IMR-90 (cell line): ENCODE results near the gene CGA. TPM values are rescaled to one million over a fixed set of nuclear protein-coding genes. Genes with fewer than 3 reads are reported as not detected.

Experiments
- ATAC-seq: fragments of 200-7000 bp; cut with Tn5 transposase; 2 replicates; pipeline ENCODE4 v1.9.1; 2020; ENCODE audit warnings: low read depth, mild to moderate bottlenecking, moderate library complexity
- Bru-seq: library from RNA; stranded (reverse); fragments of 400-500 nt; gene quantifications from one replicate; lab custom pipeline; 2021; lab: Mats Ljungman, UMichigan
- BruChase-seq, 2 experiments: library from RNA; stranded (reverse); fragments of 400-500 nt; gene quantifications; one replicate each; lab custom pipeline; 2021; lab: Mats Ljungman, UMichigan
- BruUV-seq: library from RNA; stranded (reverse); fragments of 400-500 nt; replicated peaks from 2 replicates; lab custom pipeline; 2021; lab: Mats Ljungman, UMichigan
- CTCF ChIA-PET: fragments of 300-600 bp; formaldehyde crosslinking; extraction: SDS; loops from one replicate; lab custom pipeline; 2021; ENCODE audit warnings: antibody characterized with exemption; lab: Yijun Ruan, JAX
- POLR2A ChIA-PET: fragments of 300-600 bp; sonication (Branson Sonifier 250); formaldehyde crosslinking; loops from one replicate; lab custom pipeline; 2022; ENCODE audit warnings: antibody characterized with exemption; ENCODE audit not compliant: unreplicated experiment; lab: Charles Lee
- DNase-seq: peaks from one replicate; pipeline ENCODE4 v3.0.0; 2013
- H2AFZ ChIP-seq: replicated peaks from 2 replicates; pipeline ENCODE3; 2013; ENCODE audit warnings: low read length, mild to moderate bottlenecking; ENCODE audit not compliant: poor library complexity
- H2AK5ac ChIP-seq: 2 replicates; pipeline ENCODE4 v1.6.1; 2013; ENCODE audit warnings: low read depth, low read length, inconsistent platforms
- H2AK9ac ChIP-seq: replicated peaks from 2 replicates; pipeline ENCODE3; 2013; ENCODE audit warnings: mild to moderate bottlenecking, low read depth, low read length, moderate library complexity; ENCODE audit not compliant: poor library complexity
- H2BK120ac ChIP-seq: 2 replicates; pipeline ENCODE4 v1.6.1; 2013; ENCODE audit warnings: low read depth, low read length, inconsistent platforms
- H2BK15ac ChIP-seq: 3 replicates; pipeline ENCODE4 v1.6.1; 2013; ENCODE audit warnings: low read depth, low read length, inconsistent platforms
- H2BK20ac ChIP-seq: 2 replicates; pipeline ENCODE4 v1.6.1; 2013; ENCODE audit warnings: low read depth, mild to moderate bottlenecking, inconsistent platforms, low read length, moderate library complexity
- H2BK5ac ChIP-seq: 2 replicates; pipeline ENCODE4 v1.6.1; 2013; ENCODE audit warnings: mild to moderate bottlenecking, low read depth, low read length, inconsistent platforms; ENCODE audit not compliant: poor library complexity, severe bottlenecking
- H3K14ac ChIP-seq: replicated peaks from 2 replicates; pipeline ENCODE4 v1.6.1; 2013; ENCODE audit warnings: low read depth, low read length, inconsistent platforms
- H3K18ac ChIP-seq: 2 replicates; pipeline ENCODE4 v1.6.1; 2013; ENCODE audit warnings: low read depth, low read length, control low read depth
- H3K23ac ChIP-seq: 2 replicates; pipeline ENCODE4 v1.6.1; 2013; ENCODE audit warnings: low read depth, low read length, inconsistent platforms
- H3K27ac ChIP-seq: 2 replicates; pipeline ENCODE4 v1.5.1; 2013; ENCODE audit warnings: mild to moderate bottlenecking, control low read depth, low read length; ENCODE audit not compliant: insufficient read depth
- H3K27me3 ChIP-seq: 2 replicates; pipeline ENCODE4 v1.6.1; 2013; ENCODE audit warnings: low read length; ENCODE audit not compliant: control insufficient read depth, insufficient read depth
- H3K36me3 ChIP-seq: 2 replicates; pipeline ENCODE4 v1.6.1; 2013; ENCODE audit warnings: low read length, mixed read lengths; ENCODE audit not compliant: control insufficient read depth, insufficient read depth
- H3K4ac ChIP-seq: 2 replicates; pipeline ENCODE4 v1.6.1; 2013; ENCODE audit warnings: low read depth, low read length, inconsistent platforms
- H3K4me1 ChIP-seq: 2 replicates; pipeline ENCODE4 v1.6.1; 2013; ENCODE audit warnings: low read length, mixed read lengths; ENCODE audit not compliant: control insufficient read depth, insufficient read depth
- H3K4me2 ChIP-seq: 2 replicates; pipeline ENCODE4 v1.6.1; 2013; ENCODE audit warnings: low read depth, mild to moderate bottlenecking, control low read depth, low read length, moderate library complexity
- H3K4me3 ChIP-seq: 2 replicates; pipeline ENCODE4 v1.5.1; 2013; ENCODE audit warnings: low read depth, mild to moderate bottlenecking, control low read depth, low read length, moderate library complexity; ENCODE audit not compliant: insufficient read depth
- H3K56ac ChIP-seq: 2 replicates; pipeline ENCODE4 v1.6.1; 2013; ENCODE audit warnings: low read length, inconsistent platforms; ENCODE audit not compliant: insufficient read depth; ENCODE audit errors: extremely low read depth
- H3K79me1 ChIP-seq, 2 experiments: 2 replicates each; pipeline ENCODE4 v1.6.1; 2013; ENCODE audit warnings: low read length in 2 of 2, inconsistent platforms in 1 of 2, low read depth in 1 of 2
- H3K9ac ChIP-seq: 2 replicates; pipeline ENCODE4 v1.6.1; 2013; ENCODE audit warnings: low read depth, low read length, control low read depth
- H3K9me1 ChIP-seq: 2 replicates; pipeline ENCODE4 v1.6.1; 2013; ENCODE audit warnings: low read length, inconsistent platforms; ENCODE audit not compliant: insufficient read depth
- H3K9me3 ChIP-seq: 2 replicates; pipeline ENCODE4 v1.6.1; 2013; ENCODE audit warnings: low read length; ENCODE audit not compliant: control insufficient read depth, insufficient read depth
- H4K20me1 ChIP-seq: 2 replicates; pipeline ENCODE4 v1.6.1; 2013; ENCODE audit warnings: low read length, inconsistent platforms; ENCODE audit not compliant: insufficient read depth
- H4K5ac ChIP-seq: 2 replicates; pipeline ENCODE4 v1.6.1; 2013; ENCODE audit warnings: mild to moderate bottlenecking, low read depth, low read length, control low read depth
- H4K8ac ChIP-seq, 2 experiments: 2 replicates each; pipeline ENCODE4 v1.6.1; 2013; ENCODE audit warnings: low read depth in 2 of 2, low read length in 2 of 2, control low read depth in 1 of 2, inconsistent platforms in 1 of 2
- H4K91ac ChIP-seq: 2 replicates; pipeline ENCODE4 v1.6.1; 2013; ENCODE audit warnings: low read depth, low read length, inconsistent platforms; ENCODE audit not compliant: insufficient read depth
- BHLHE40 ChIP-seq: fragments of 150-350 bp; IDR thresholded peaks from 2 replicates; pipeline ENCODE4 v1.6.1; 2016; ENCODE audit warnings: mild to moderate bottlenecking, low read depth, low read length
- CEBPB ChIP-seq: IDR thresholded peaks from 2 replicates; pipeline ENCODE4 v1.6.1; 2012; ENCODE audit warnings: low read depth, low read length, improper control_type of control experiment
- CHD1 ChIP-seq: IDR thresholded peaks from 2 replicates; pipeline ENCODE4 v1.6.1; 2012; ENCODE audit warnings: low read depth, low read length, improper control_type of control experiment
- MAFK ChIP-seq: IDR thresholded peaks from 2 replicates; pipeline ENCODE4 v1.6.1; 2012; ENCODE audit warnings: low read depth, low read length, improper control_type of control experiment
- MAZ ChIP-seq: IDR thresholded peaks from 2 replicates; pipeline ENCODE4 v1.6.1; 2012; ENCODE audit warnings: low read depth, mild to moderate bottlenecking, low read length, improper control_type of control experiment, moderate library complexity, borderline replicate concordance
- MXI1 ChIP-seq: IDR thresholded peaks from 2 replicates; pipeline ENCODE4 v1.6.1; 2012; ENCODE audit warnings: low read depth, mild to moderate bottlenecking, low read length, moderate library complexity, borderline replicate concordance
- NFE2L2 ChIP-seq: fragments of 150-350 bp; IDR thresholded peaks from 2 replicates; pipeline ENCODE4 v1.6.1; 2016; ENCODE audit warnings: low read depth, mild to moderate bottlenecking, low read length
- POLR2A ChIP-seq: IDR thresholded peaks from 2 replicates; pipeline ENCODE4 v1.6.1; 2012; ENCODE audit warnings: mild to moderate bottlenecking, low read depth, low read length
- RAD21 ChIP-seq: IDR thresholded peaks from 2 replicates; pipeline ENCODE4 v1.6.1; 2012; ENCODE audit warnings: low read length, improper control_type of control experiment
- RCOR1 ChIP-seq: IDR thresholded peaks from 2 replicates; pipeline ENCODE4 v1.6.1; 2012; ENCODE audit warnings: mild to moderate bottlenecking, low read length, improper control_type of control experiment; ENCODE audit not compliant: insufficient replicate concordance
- RFX5 ChIP-seq: IDR thresholded peaks from 2 replicates; pipeline ENCODE4 v1.8.0; 2012; ENCODE audit warnings: low read depth, mild to moderate bottlenecking, low read length, moderate library complexity
- SMC3 ChIP-seq: fragments of 150-350 bp; IDR thresholded peaks from 2 replicates; pipeline ENCODE4 v1.6.1; 2016; ENCODE audit warnings: low read depth, mild to moderate bottlenecking, antibody characterized with exemption, low read length, moderate library complexity
- WGBS, 2 experiments: methylation state at CpG; one replicate each; pipeline versions ENCODE4 v1.1.5 to v1.1.7; 2013; ENCODE audit warnings: missing lambda C conversion rate in 2 of 2; ENCODE audit not compliant: insufficient read length in 1 of 2; ENCODE audit errors: extremely low coverage in 2 of 2; 5-methylcytosine and 5-hydroxymethylcytosine counted together
- dilution Hi-C: fragments of 300-500 bp; cut with HindIII; formaldehyde crosslinking; loops from one replicate; pipeline ENCODE4 v1.14.3; 2018; ENCODE audit warnings: low sequenced_read_pairs; ENCODE audit not compliant: unreplicated experiment
- in situ Hi-C: fragments of 300-500 bp; cut with MboI; formaldehyde crosslinking; loops from 3 replicates; pipeline ENCODE4 v1.14.3; 2019; ENCODE audit warnings: low sequenced_read_pairs, inconsistent platforms, mixed read lengths
- intact Hi-C: fragments of 100-400 bp; cut with micrococcal nuclease; formaldehyde crosslinking; loops from 2 replicates; pipeline ENCODE4 v1.10.0; 2022
- long read RNA-seq: library from polyadenylated mRNA; unstranded; transcript quantifications from one replicate; pipeline ENCODE4 v2.0.0, GENCODE V29; 2021; ENCODE audit not compliant: unreplicated experiment
- polyA plus RNA-seq, 3 experiments: library from polyadenylated mRNA; depleted of rRNA; stranded (reverse); fragments of >200 nt; gene quantifications; 2 replicates each; pipeline ENCODE4 v1.2.3, GENCODE V29; 2012; ENCODE audit warnings: low replicate concordance in 1 of 3
- total RNA-seq: library from RNA; depleted of rRNA; stranded (reverse); fragments of >200 nt; gene quantifications from 2 replicates; pipeline ENCODE4 v1.2.3, GENCODE V29; 2012; rRNA removed
- TF ChIP-seq, protein P1 (sequence below): fragments of 150-350 bp; IDR thresholded peaks from 2 replicates; pipeline ENCODE4 v1.6.1; 2017; ENCODE audit warnings: mild to moderate bottlenecking, antibody characterized with exemption, low read length, low read depth
- TF ChIP-seq, protein P2 (sequence below): fragments of 150-350 bp; IDR thresholded peaks from 2 replicates; pipeline ENCODE4 v1.6.1; 2016; ENCODE audit warnings: low read depth, mild to moderate bottlenecking, low read length, moderate library complexity, borderline replicate concordance
- TF ChIP-seq, protein P3 (sequence below): conservative IDR thresholded peaks from 2 replicates; pipeline ENCODE4 v1.5.1; 2012; ENCODE audit warnings: mild to moderate bottlenecking, low read depth, low read length, improper control_type of control experiment

CGA gene
- total RNA-seq: not detected in 2 replicates
- 0.15 and 0.17 TPM in 2 replicates for polyA plus RNA-seq (2012; rRNA removed)
- 0.13 and 0.24 TPM in 2 replicates for polyA plus RNA-seq (2012; cell fraction: cytosol; rRNA removed)
- 0.16 TPM in 1 of 2 replicates, not detected in the other for polyA plus RNA-seq (2012; cell fraction: nucleus; rRNA removed; ENCODE audit: low replicate concordance)
- percentile 8 among the genes with signal in this experiment for Bru-seq, nascent RNA
- not detected for BruChase-seq, experiment 1, labeled RNA remaining after a 6-hour chase
- BruChase-seq, experiment 2, labeled RNA remaining after a 2-hour chase: percentile 8 among the genes with signal in this experiment
- long read RNA-seq: 0 reads

- DNase-seq (no peak), ATAC-seq (no peak)
- Histone ChIP-seq H3K36me3 (no peaks in the 10 kb centered on the region), H3K56ac (no peak within 1 kb of the TSS), H3K4ac (no peak within 1 kb of the TSS), H2AFZ (no peak within 1 kb of the TSS), H2BK20ac (peak within 1 kb of the TSS; percentile 18; the same call in 1 of the 2 replicates), H3K18ac (no peak within 1 kb of the TSS), H2BK5ac (no peak within 1 kb of the TSS), H3K9ac (no peak within 1 kb of the TSS), H2BK15ac (no peak within 1 kb of the TSS), H4K5ac (no peak within 1 kb of the TSS), H3K4me2 (peak within 1 kb of the TSS; percentile 29; the same call in 1 of the 2 replicates), H4K8ac (no peak within 1 kb of the TSS), H3K9me1 (no peaks in the 10 kb centered on the region), H3K79me1 (no peaks in the 10 kb centered on the region), H3K27me3 (no peaks in the 10 kb centered on the region), H3K27ac (no peak within 1 kb of the TSS), H4K20me1 (no peaks in the 10 kb centered on the region), H3K9me3 (no peaks in the 10 kb centered on the region), H2AK5ac (no peak within 1 kb of the TSS), H3K14ac (no peak within 1 kb of the TSS), H3K4me1 (peaks cover 2% of the 10 kb centered on the region; the same call in 1 of the 2 replicates), H3K4me3 (no peak within 1 kb of the TSS), H3K23ac (no peak within 1 kb of the TSS), H2AK9ac (no peak within 1 kb of the TSS), H4K91ac (no peak within 1 kb of the TSS), H2BK120ac (no peak within 1 kb of the TSS)
- ChIA-PET POLR2A (no interaction called here), CTCF (interaction anchor here (0.8 to 1.8 kb wide), 4 partner anchors 15 to 112 kb away, joined by 3 to 5 read pairs (median 3); no protein-coding TSS in a partner anchor)
- dilution Hi-C loops (no loop called here), in situ Hi-C loops (no loop called here), intact Hi-C loops (no loop called here)
- no TSS peak for BruUV-seq
- 63% methylated on average over 4 of the region's 6 CpGs; no CpG with 5 or more reads in 1 of the 2 experiments for WGBS, 2 experiments
- TF ChIP-seq RAD21: no peak
- TF ChIP-seq MAZ: no peak
- TF ChIP-seq CEBPB: no peak
- no peak for TF ChIP-seq RFX5
- no peak for TF ChIP-seq SMC3
- TF ChIP-seq, protein P1, sequence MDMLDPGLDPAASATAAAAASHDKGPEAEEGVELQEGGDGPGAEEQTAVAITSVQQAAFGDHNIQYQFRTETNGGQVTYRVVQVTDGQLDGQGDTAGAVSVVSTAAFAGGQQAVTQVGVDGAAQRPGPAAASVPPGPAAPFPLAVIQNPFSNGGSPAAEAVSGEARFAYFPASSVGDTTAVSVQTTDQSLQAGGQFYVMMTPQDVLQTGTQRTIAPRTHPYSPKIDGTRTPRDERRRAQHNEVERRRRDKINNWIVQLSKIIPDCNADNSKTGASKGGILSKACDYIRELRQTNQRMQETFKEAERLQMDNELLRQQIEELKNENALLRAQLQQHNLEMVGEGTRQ: no peak
- no peak for TF ChIP-seq POLR2A
- TF ChIP-seq, protein P2, sequence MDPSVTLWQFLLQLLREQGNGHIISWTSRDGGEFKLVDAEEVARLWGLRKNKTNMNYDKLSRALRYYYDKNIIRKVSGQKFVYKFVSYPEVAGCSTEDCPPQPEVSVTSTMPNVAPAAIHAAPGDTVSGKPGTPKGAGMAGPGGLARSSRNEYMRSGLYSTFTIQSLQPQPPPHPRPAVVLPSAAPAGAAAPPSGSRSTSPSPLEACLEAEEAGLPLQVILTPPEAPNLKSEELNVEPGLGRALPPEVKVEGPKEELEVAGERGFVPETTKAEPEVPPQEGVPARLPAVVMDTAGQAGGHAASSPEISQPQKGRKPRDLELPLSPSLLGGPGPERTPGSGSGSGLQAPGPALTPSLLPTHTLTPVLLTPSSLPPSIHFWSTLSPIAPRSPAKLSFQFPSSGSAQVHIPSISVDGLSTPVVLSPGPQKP: no peak
- TF ChIP-seq RCOR1: no peak
- TF ChIP-seq MAFK: no peak
- TF ChIP-seq, protein P3, sequence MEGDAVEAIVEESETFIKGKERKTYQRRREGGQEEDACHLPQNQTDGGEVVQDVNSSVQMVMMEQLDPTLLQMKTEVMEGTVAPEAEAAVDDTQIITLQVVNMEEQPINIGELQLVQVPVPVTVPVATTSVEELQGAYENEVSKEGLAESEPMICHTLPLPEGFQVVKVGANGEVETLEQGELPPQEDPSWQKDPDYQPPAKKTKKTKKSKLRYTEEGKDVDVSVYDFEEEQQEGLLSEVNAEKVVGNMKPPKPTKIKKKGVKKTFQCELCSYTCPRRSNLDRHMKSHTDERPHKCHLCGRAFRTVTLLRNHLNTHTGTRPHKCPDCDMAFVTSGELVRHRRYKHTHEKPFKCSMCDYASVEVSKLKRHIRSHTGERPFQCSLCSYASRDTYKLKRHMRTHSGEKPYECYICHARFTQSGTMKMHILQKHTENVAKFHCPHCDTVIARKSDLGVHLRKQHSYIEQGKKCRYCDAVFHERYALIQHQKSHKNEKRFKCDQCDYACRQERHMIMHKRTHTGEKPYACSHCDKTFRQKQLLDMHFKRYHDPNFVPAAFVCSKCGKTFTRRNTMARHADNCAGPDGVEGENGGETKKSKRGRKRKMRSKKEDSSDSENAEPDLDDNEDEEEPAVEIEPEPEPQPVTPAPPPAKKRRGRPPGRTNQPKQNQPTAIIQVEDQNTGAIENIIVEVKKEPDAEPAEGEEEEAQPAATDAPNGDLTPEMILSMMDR: no peak
- no peak for TF ChIP-seq NFE2L2
- TF ChIP-seq BHLHE40: no peak
- TF ChIP-seq CHD1: no peak
- TF ChIP-seq MXI1: no peak
These were observed at the start of gene CGA for GRCh38 chr6:87095087-87095509. TSS of gene CGA (minus strand) at chr6:87095106. CDS start at chr6:87088200, 6,906 bp downstream.
